Sigmoid colon (tissue), 4 donors: Measurements from ENCODE around the gene CDH7.

Source experiments
- CTCF ChIP-seq, 4 experiments: fragments of 450-650 bp in 3 of 4; fragments of 200-600 bp in 1 of 4; IDR thresholded peaks; one replicate each; pipeline ENCODE4 v1.5.1; 2016 to 2019; ENCODE audit warnings: antibody characterized with exemption in 4 of 4, mild to moderate bottlenecking in 3 of 4, moderate library complexity in 2 of 4
- EP300 ChIP-seq, 4 donors: sonication (generic); formaldehyde crosslinking; IDR thresholded peaks; one replicate each; pipeline ENCODE4 v1.6.1; 2017; ENCODE audit warnings: antibody characterized with exemption in 4 of 4

GRCh38 chr18:65767406-65767805, 16.6 kb downstream of the CDH7 start:
- TF ChIP-seq CTCF (IDR thresholded peaks at IDR 0.05), result no peak
- no peak for TF ChIP-seq EP300 (IDR thresholded peaks at IDR 0.05)
